ENCODE measurements around the gene HNRNPF. TPM values are rescaled to one million over a fixed set of nuclear protein-coding genes. Genes with fewer than 3 reads are reported as not detected.

Gene HNRNPF
- total RNA-seq, 1 donor from 2014 or later: 516 TPM

- Mint-ChIP-seq H3K9me3 (no peaks in the 10 kb centered on the region), H3K4me3 (no peak overlapping the region), H3K27ac (no peak overlapping the region), H3K4me1 (peaks cover 36% of the 10 kb centered on the region), H3K36me3 (ENCODE audit: low read depth) (no peaks in the 10 kb centered on the region), H3K27me3 (peaks cover 15% of the 10 kb centered on the region)
- DNase-seq: no peak
- intact Hi-C loops (cut with micrococcal nuclease): no loop called here
Observed at GRCh38 chr10:43336641-43337318, 72.2 kb downstream of the HNRNPF start.

- H3K27me3 Mint-ChIP-seq: peaks cover 15% of the 10 kb centered on the region
- intact Hi-C loops (cut with micrococcal nuclease): no loop called here
- no peak overlapping the region for H3K27ac Mint-ChIP-seq
- H3K4me3 Mint-ChIP-seq: no peak overlapping the region
- no peaks in the 10 kb centered on the region for H3K9me3 Mint-ChIP-seq
- DNase-seq: no peak
- no peaks in the 10 kb centered on the region for H3K36me3 Mint-ChIP-seq (ENCODE audit: low read depth)
- peaks cover 38% of the 10 kb centered on the region for H3K4me1 Mint-ChIP-seq
Observed at GRCh38 chr10:43336061-43336460, 72.9 kb downstream of the HNRNPF start.

Other genes starting within 250 kb of the HNRNPF start
- gene RASGEF1A, start 142.1 kb downstream of the HNRNPF start, total RNA-seq: 0.63 and 0.66 TPM in 2 replicates
- not detected in 2 replicates for gene FXYD4, start 37.5 kb downstream of the HNRNPF start, total RNA-seq
- 1.5 and 1.6 TPM in 2 replicates for gene ZNF487, start 27.9 kb upstream of the HNRNPF start, total RNA-seq
- gene ZNF239, start 165.4 kb upstream of the HNRNPF start, total RNA-seq: 2.5 TPM in 2 replicates
- gene ZNF485, start 197.3 kb upstream of the HNRNPF start, total RNA-seq: 7.1 and 9.2 TPM in 2 replicates
- gene ZNF32, start 239.7 kb upstream of the HNRNPF start, total RNA-seq: 14.9 and 15.2 TPM in 2 replicates

All from activated CD4-positive, alpha-beta T cell treated with anti-CD3 and anti-CD28 coated beads, Interleukin-2, amount 10 ng/mL, durations not matched to agents 24 days and 14 days (primary cell).